Sciatic nerve (tissue), 2 donors: ENCODE data around the gene SPDYC. TPM values are rescaled to one million over a fixed set of nuclear protein-coding genes. Genes with fewer than 3 reads are reported as not detected.

Source experiments
- ATAC-seq: fragments of 200-7000 bp; cut with Tn5 transposase; one replicate; pipeline ENCODE4 v1.9.1; 2020; ENCODE audit warnings: mild to moderate bottlenecking, moderate library complexity
- DNase-seq: peaks from one replicate; pipeline ENCODE4 v3.0.0-alpha.2; 2020; ENCODE audit warnings: low spot score
- intact Hi-C: fragments of 100-400 bp; cut with DNase I; formaldehyde crosslinking; loops from one replicate; pipeline ENCODE4 v1.14.2; 2022
- total RNA-seq: library from RNA; stranded (reverse); fragmentation: NEBNext Ultra II Directional; extraction: Animal tissue kit (Norgen Biotek cat#: 25700); gene quantifications from one replicate; pipeline ENCODE4 v1.2.1, GENCODE V29; 2021
- donor health status: DM: no; HTN: no; CAD: no.
- donor health status: DM: no; HTN: no; CAD: no.

SPDYC gene
- total RNA-seq, 1 donor from 2014 or later = not detected

GRCh38 chr11:65187971-65188461, 18.0 kb downstream of the SPDYC start:
- peak; percentile 55 for DNase-seq

DNA sequence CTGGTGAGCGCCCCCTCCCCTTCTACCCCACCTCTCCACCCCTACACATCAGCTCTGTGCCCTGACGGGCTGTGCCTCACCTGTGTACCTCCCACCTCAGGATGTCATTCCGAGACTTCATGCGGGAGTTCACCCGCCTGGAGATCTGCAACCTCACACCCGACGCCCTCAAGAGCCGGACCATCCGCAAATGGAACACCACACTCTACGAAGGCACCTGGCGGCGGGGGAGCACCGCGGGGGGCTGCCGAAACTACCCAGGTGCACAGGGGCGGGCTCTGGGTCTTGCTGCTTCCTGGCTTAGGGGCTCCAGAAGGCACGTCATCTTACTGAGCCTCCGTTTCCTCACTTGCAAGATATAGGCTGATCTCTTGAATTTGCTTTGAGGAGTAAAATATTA, 18.5 kb downstream of the SPDYC start:
- intact Hi-C loops = no loop called here
- ATAC-seq = no peak
- DNase-seq = peak; percentile 44

More at GRCh38 chr11:65187971-65188461, 18.0 kb downstream of the SPDYC start:
- peak; percentile 27 for ATAC-seq
- intact Hi-C loops = no loop called here

- ATAC-seq (no peak), DNase-seq (peak; percentile 13)
- intact Hi-C loops = no loop called here
These were observed 19.2 kb downstream of the SPDYC start for GRCh38 chr11:65189191-65189590.

GRCh38 chr11:65194564-65194963, 24.5 kb downstream of the SPDYC start:
- ATAC-seq (no peak), DNase-seq (no peak)
- intact Hi-C loops = no loop called here

DNA sequence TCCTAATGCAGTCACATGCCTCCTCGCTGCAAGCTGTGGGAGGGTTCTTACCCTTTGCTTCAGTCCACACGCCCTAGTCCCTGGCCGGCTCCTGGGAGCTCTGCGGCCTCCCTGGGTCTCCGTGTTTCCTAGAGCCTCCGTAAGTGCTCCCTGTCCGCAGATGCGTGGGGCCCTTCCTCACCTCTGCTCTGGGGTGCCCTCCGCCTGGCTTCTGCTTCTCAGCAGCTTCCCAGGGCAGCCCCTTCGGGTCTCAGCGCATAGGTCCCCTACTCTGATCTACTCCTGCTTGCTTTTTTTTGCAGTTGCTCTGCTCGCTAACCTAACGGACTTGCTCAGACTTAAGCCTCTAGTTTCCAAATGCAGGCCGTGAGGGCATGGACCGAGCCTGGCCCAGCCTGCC, 34.1 kb downstream of the SPDYC start:
- intact Hi-C loops = no loop called here
- peak; percentile 25 for DNase-seq

GRCh38 chr11:65204646-65205601, 34.9 kb downstream of the SPDYC start:
- peak; percentile 58 for DNase-seq
- peak; percentile 21 for ATAC-seq
- intact Hi-C loops = no loop called here

More for the DNA sequence above, 34.1 kb downstream of the SPDYC start:
- no peak for ATAC-seq

DNA sequence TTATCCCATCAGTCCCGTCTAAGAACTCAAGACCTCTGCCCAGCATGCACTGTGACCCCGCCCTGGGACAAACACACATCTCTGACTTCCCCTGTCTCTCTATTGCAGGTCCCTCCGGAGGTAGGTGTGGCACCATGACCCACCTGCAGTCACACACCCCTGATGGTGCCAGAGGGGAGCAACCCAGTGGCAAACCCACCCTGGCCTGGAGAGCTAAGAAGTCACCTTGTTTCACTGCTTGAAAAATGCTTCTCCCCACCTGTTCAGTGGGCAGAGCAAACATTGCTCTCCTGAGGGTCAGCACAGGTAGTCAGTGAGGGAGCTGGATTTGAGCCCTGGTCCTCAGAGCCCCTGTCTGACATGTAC, 35.6 kb downstream of the SPDYC start:
- intact Hi-C loops = no loop called here
- DNase-seq (peak; percentile 37), ATAC-seq (peak; percentile 9)

DNA sequence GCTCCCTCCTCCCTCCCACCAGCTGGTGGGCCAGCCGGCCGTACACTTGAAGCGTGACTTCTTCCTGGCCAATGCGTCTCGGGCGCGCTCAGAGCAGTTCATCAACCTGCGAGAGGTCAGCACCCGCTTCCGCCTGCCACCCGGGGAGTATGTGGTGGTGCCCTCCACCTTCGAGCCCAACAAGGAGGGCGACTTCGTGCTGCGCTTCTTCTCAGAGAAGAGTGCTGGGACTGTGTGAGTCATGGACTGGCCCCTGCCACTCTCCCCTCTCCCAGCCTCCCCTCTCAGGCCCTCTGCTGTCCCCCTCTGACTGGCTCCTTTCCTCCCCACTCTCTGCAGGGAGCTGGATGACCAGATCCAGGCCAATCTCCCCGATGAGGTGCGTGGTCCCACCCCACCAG, 36.4 kb downstream of the SPDYC start:
- intact Hi-C loops = no loop called here
- no peak for ATAC-seq
- peak; percentile 56 for DNase-seq

- intact Hi-C loops = no loop called here
- ATAC-seq = no peak
These were observed 36.9 kb downstream of the SPDYC start for GRCh38 chr11:65206901-65207300.

DNA sequence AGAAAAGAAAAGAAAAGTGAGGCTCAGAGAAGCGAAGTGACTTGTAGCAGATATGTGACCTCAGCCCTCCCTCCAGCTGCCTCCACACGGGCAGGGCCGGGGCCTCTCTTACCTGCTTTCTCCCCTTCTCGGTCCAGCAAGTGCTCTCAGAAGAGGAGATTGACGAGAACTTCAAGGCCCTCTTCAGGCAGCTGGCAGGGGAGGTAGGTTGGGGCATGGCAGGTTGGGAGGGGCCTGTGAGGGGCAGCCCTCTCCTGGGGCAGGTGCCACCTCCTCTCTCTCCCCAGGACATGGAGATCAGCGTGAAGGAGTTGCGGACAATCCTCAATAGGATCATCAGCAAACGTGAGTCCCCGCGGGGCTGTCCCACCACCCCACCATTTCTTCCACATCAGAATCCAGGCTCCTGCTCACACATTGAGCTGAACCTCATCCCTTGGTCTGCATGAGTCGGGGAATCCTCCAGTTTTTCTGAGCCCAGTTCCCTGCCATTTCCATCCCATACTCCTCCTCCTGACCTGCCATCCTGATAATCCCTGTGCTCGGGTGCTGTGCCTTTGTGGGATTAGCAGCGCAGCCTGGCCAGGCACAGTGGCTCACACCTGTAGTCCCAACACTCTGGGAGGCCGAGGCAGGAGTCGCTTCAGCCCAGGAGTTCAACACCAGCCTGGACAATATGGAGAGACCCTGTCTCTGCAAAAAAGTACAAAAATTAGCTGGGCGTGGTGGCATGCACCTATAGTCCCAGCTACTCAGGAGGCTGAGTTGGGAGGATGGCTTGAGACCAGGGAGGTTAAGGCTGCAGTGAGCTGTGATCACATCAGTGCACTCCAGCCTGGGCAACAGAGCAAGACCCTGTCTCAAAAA, 38.1 kb downstream of the SPDYC start:
- intact Hi-C loops = no loop called here
- DNase-seq (peak; percentile 48), ATAC-seq (no peak)

More at GRCh38 chr11:65206901-65207300, 36.9 kb downstream of the SPDYC start:
- no peak for DNase-seq

- intact Hi-C loops = no loop called here
- DNase-seq (peak; percentile 34), ATAC-seq (no peak)
These were observed 39.0 kb downstream of the SPDYC start for GRCh38 chr11:65208785-65209710.

DNA sequence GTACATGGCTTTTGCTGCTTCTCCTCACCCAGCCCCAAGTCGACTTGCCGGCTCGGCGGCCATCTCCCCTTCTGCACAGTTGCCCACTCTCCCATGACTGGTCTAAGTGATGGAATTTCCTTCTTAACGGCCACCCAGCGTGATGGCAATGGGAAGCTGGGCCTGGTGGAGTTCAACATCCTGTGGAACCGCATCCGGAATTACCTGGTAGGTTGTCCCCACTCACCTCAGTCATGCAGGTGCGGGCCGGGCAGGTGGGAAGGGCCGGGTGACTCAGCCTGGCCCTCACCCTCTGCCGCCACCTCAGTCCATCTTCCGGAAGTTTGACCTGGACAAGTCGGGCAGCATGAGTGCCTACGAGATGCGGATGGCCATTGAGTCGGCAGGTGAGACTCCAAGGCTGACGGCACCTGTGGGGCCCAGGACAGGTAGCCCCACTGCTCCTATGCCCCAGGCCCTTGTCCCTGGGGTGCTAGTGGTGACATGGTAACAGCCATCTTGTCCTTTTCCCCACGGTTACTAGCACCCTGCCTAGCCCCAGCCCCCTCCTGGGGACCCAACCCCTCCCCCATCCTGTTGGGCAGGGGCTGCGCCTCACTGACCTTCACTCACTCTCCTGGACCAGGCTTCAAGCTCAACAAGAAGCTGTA, 39.8 kb downstream of the SPDYC start:
- DNase-seq (peak; percentile 49), ATAC-seq (no peak)
- intact Hi-C loops = no loop called here

DNA sequence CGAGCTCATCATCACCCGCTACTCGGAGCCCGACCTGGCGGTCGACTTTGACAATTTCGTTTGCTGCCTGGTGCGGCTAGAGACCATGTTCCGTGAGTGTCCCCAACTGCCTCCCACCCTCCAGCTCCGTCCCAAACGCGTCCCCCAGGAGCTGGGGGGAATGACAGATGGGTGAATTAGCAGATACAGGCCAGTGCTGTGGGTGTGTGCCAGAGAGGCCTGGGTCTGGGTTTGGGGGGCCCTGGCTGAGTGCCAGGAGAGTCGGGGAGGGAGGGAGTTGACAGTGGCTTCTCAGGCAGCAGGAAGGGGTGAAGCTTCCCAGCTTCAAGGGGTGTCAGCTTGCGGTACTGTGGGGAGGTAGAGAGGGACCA, 40.3 kb downstream of the SPDYC start:
- DNase-seq = peak; percentile 57
- intact Hi-C loops = no loop called here
- ATAC-seq = no peak

- intact Hi-C loops = no loop called here
- DNase-seq = no peak
- ATAC-seq = no peak
These were observed 40.7 kb downstream of the SPDYC start for GRCh38 chr11:65210748-65211147.

GRCh38 chr11:65211293-65212105, 41.5 kb downstream of the SPDYC start:
- intact Hi-C loops = no loop called here
- DNase-seq (peak; percentile 53), ATAC-seq (peak; percentile 45)

GRCh38 chr11:65212226-65212801, 42.3 kb downstream of the SPDYC start:
- DNase-seq = peak; percentile 51
- intact Hi-C loops = no loop called here
- no peak for ATAC-seq
